H1 (cell line): ENCODE data around the gene OR4K2. TPM values are rescaled to one million over a fixed set of nuclear protein-coding genes. Genes with fewer than 3 reads are reported as not detected.

Experiments used
- CTCF ChIA-PET: fragments of 300-600 bp; sonication (Branson Sonifier 250); formaldehyde crosslinking; loops from one replicate; lab custom pipeline; 2021; ENCODE audit not compliant: partially characterized antibody; lab: Charles Lee
- POLR2A ChIA-PET: fragments of 300-600 bp; sonication (Branson Sonifier 250); formaldehyde crosslinking; loops from one replicate; lab custom pipeline; 2021; ENCODE audit warnings: inconsistent platforms; ENCODE audit not compliant: partially characterized antibody; lab: Charles Lee
- DNase-seq, 2 experiments: peaks; one replicate each; pipeline versions ENCODE4 v3.0.0 to v3.0.0-alpha.2; 2010 to 2022; ENCODE audit warnings: low spot score in 2 of 2, low read depth in 1 of 2, mixed read lengths in 1 of 2
- FAIRE-seq: peaks from 2 replicates; lab custom pipeline; 2011; peaks lifted over from hg19 to GRCh38; lab: Jason Lieb, UNC
- H2AFZ ChIP-seq: 2 replicates; pipeline ENCODE4 v1.8.1; 2012; ENCODE audit warnings: low read length, inconsistent platforms
- H2AK5ac ChIP-seq: 2 replicates; pipeline ENCODE4 v1.6.1; 2013; ENCODE audit warnings: low read depth, low read length
- H2BK120ac ChIP-seq: replicated peaks from 2 replicates; pipeline ENCODE3; 2013; ENCODE audit warnings: low read depth, low read length, inconsistent platforms
- H2BK12ac ChIP-seq: 2 replicates; pipeline ENCODE4 v1.6.1; 2013; ENCODE audit warnings: low read depth, low read length
- H2BK15ac ChIP-seq: 2 replicates; pipeline ENCODE4 v1.6.1; 2013; ENCODE audit warnings: low read length
- H2BK20ac ChIP-seq: 2 replicates; pipeline ENCODE4 v1.6.1; 2013; ENCODE audit warnings: low read length
- H2BK5ac ChIP-seq: 2 replicates; pipeline ENCODE4 v1.6.1; 2013; ENCODE audit warnings: low read depth, low read length
- H3K14ac ChIP-seq: 2 replicates; pipeline ENCODE4 v1.6.1; 2013; ENCODE audit warnings: inconsistent platforms; ENCODE audit not compliant: insufficient read length
- H3K18ac ChIP-seq: 2 replicates; pipeline ENCODE4 v1.6.1; 2013; ENCODE audit warnings: low read length; ENCODE audit errors: extremely low read depth
- H3K23ac ChIP-seq: 2 replicates; pipeline ENCODE4 v1.6.1; 2013; ENCODE audit warnings: inconsistent platforms; ENCODE audit not compliant: insufficient read length
- H3K23me2 ChIP-seq: 2 replicates; pipeline ENCODE4 v1.6.1; 2013; ENCODE audit warnings: low read depth, low read length
- H3K27ac ChIP-seq: 2 replicates; pipeline ENCODE4 v1.6.1; 2011; ENCODE audit warnings: low read depth, low read length, inconsistent platforms
- H3K27me3 ChIP-seq, 4 experiments: replicated peaks in 1 of 4; 1 replicate in 1 of 4; 2 replicates in 3 of 4; pipeline versions ENCODE4 v1.6.1 to v1.8.1; 2011 to 2013; ENCODE audit warnings: low read length in 3 of 4, mild to moderate bottlenecking in 3 of 4, inconsistent platforms in 2 of 4, mixed read lengths in 2 of 4, moderate library complexity in 1 of 4; ENCODE audit not compliant: control insufficient read depth in 3 of 4, insufficient read depth in 3 of 4; ENCODE audit errors: extremely low read depth in 1 of 4
- H3K36me3 ChIP-seq, 4 experiments: 2 replicates each; pipeline versions ENCODE4 v1.6.1 to v1.8.1; 2011 to 2013; ENCODE audit warnings: mild to moderate bottlenecking in 4 of 4, low read length in 3 of 4, moderate library complexity in 2 of 4, control low read depth in 1 of 4, inconsistent platforms in 1 of 4; ENCODE audit not compliant: insufficient read depth in 4 of 4, control insufficient read depth in 2 of 4
- H3K4ac ChIP-seq: replicated peaks from 2 replicates; pipeline ENCODE3; 2013; ENCODE audit warnings: low read length, low read depth, mixed read lengths, inconsistent platforms; ENCODE audit not compliant: insufficient read length
- H3K4me1 ChIP-seq, 4 experiments: replicated peaks in 1 of 4; 1 replicate in 1 of 4; 2 replicates in 3 of 4; pipeline versions ENCODE4 v1.6.1 to v1.8.1; 2011 to 2013; ENCODE audit warnings: low read length in 3 of 4, inconsistent platforms in 2 of 4, mixed read lengths in 1 of 4; ENCODE audit not compliant: insufficient read depth in 4 of 4, control insufficient read depth in 3 of 4
- H3K4me2 ChIP-seq, 2 experiments: 2 replicates each; pipeline versions ENCODE4 v1.6.1 to v1.8.1; 2011 to 2013; ENCODE audit warnings: low read depth in 2 of 2, low read length in 2 of 2, control low read depth in 1 of 2, inconsistent platforms in 1 of 2, mild to moderate bottlenecking in 1 of 2; ENCODE audit not compliant: insufficient read depth in 1 of 2
- H3K4me3 ChIP-seq, 4 experiments: fragments of 200-600, 300-600 bp in 1 of 4; sonication (generic), shearing (Covaris generic), sonication (Bioruptor Twin) in 1 of 4; 2 replicates each; pipeline versions ENCODE4 v1.5.1 to v1.8.1; 2011 to 2016; ENCODE audit warnings: low read length in 4 of 4, low read depth in 3 of 4, control low read depth in 2 of 4, inconsistent platforms in 2 of 4, mild to moderate bottlenecking in 2 of 4, mixed read lengths in 1 of 4, moderate library complexity in 1 of 4; ENCODE audit not compliant: insufficient read depth in 2 of 4; ENCODE audit errors: extremely low read depth in 1 of 4
- H3K56ac ChIP-seq: replicated peaks from 2 replicates; pipeline ENCODE3; 2013; ENCODE audit warnings: low read depth, mild to moderate bottlenecking, mixed read lengths, low read length, inconsistent platforms; ENCODE audit not compliant: insufficient read length
- H3K79me1 ChIP-seq: 2 replicates; pipeline ENCODE4 v1.6.1; 2013; ENCODE audit warnings: low read depth, low read length, control low read depth
- H3K79me2 ChIP-seq, 2 experiments: 2 replicates each; pipeline versions ENCODE4 v1.6.1 to v1.8.1; 2012 to 2013; ENCODE audit warnings: low read length in 2 of 2, mild to moderate bottlenecking in 2 of 2, inconsistent platforms in 1 of 2; ENCODE audit not compliant: insufficient read depth in 2 of 2, control insufficient read depth in 1 of 2
- H3K9ac ChIP-seq, 4 experiments: replicated peaks in 1 of 4; 1 replicate in 1 of 4; 2 replicates in 3 of 4; pipeline versions ENCODE4 v1.6.1 to v1.8.1; 2011 to 2013; ENCODE audit warnings: low read depth in 3 of 4, low read length in 3 of 4, control low read depth in 2 of 4, mild to moderate bottlenecking in 2 of 4, moderate library complexity in 2 of 4, inconsistent platforms in 1 of 4; ENCODE audit errors: extremely low read depth in 1 of 4
- H3K9me3 ChIP-seq, 2 experiments: 2 replicates each; pipeline versions ENCODE4 v1.6.1 to v1.8.1; 2012 to 2013; ENCODE audit warnings: mild to moderate bottlenecking in 2 of 2, moderate library complexity in 2 of 2, control low read depth in 1 of 2, inconsistent platforms in 1 of 2, low read depth in 1 of 2, low read length in 1 of 2, mixed read lengths in 1 of 2; ENCODE audit not compliant: insufficient read depth in 2 of 2
- H4K20me1 ChIP-seq, 2 experiments: replicated peaks in 1 of 2; 2 replicates each; pipeline versions ENCODE3 to v1.8.1; 2011 to 2013; ENCODE audit warnings: inconsistent platforms in 2 of 2, low read length in 2 of 2, mild to moderate bottlenecking in 1 of 2; ENCODE audit not compliant: insufficient read depth in 2 of 2, control insufficient read depth in 1 of 2
- H4K5ac ChIP-seq: 2 replicates; pipeline ENCODE4 v1.6.1; 2013; ENCODE audit warnings: low read length, low read depth, mixed read lengths, inconsistent platforms; ENCODE audit not compliant: insufficient read length
- H4K8ac ChIP-seq: 2 replicates; pipeline ENCODE4 v1.8.0; 2013; ENCODE audit warnings: mild to moderate bottlenecking, moderate library complexity, low read length, inconsistent platforms; ENCODE audit not compliant: insufficient read depth; ENCODE audit errors: extremely low read depth
- H4K91ac ChIP-seq: replicated peaks from 2 replicates; pipeline ENCODE3; 2013; ENCODE audit warnings: low read length, mixed read lengths, inconsistent platforms; ENCODE audit not compliant: insufficient read length
- CREB1 ChIP-seq: IDR thresholded peaks from 2 replicates; pipeline ENCODE4 v1.6.1; 2012; ENCODE audit warnings: inconsistent platforms
- FOSL1 ChIP-seq: IDR thresholded peaks from 2 replicates; pipeline ENCODE4 v1.6.1; 2011; ENCODE audit warnings: mild to moderate bottlenecking, low read depth, low read length, moderate library complexity; ENCODE audit not compliant: insufficient read depth
- POU5F1 ChIP-seq: IDR thresholded peaks from 2 replicates; pipeline ENCODE4 v1.6.1; 2011; ENCODE audit warnings: low read depth, mild to moderate bottlenecking, low read length, moderate library complexity
- ZNF274 ChIP-seq: IDR thresholded peaks from 2 replicates; pipeline ENCODE4 v1.7.0; 2012; ENCODE audit warnings: low read length, borderline replicate concordance; ENCODE audit errors: extremely low read depth
- WGBS, 2 experiments: shearing (Covaris generic) in 1 of 2; methylation state at CpG; one replicate each; pipeline versions ENCODE4 v1.1.6 to v1.1.7; 2013 to 2015; ENCODE audit warnings: low lambda C conversion rate in 2 of 2, mixed read lengths in 2 of 2, inconsistent platforms in 1 of 2, low coverage in 1 of 2, missing lambda C conversion rate in 1 of 2; ENCODE audit not compliant: insufficient replicate concordance in 2 of 2, insufficient coverage in 1 of 2, insufficient read length in 1 of 2; ENCODE audit errors: extremely low coverage in 1 of 2, missing lambda C conversion rate in 1 of 2; 5-methylcytosine and 5-hydroxymethylcytosine counted together
- polyA plus RNA-seq, 7 experiments: library from polyadenylated mRNA; depleted of rRNA in 3 of 7; stranded (reverse) in 5 of 7; unstranded in 2 of 7; fragments of >200 nt in 5 of 7; fragments of 200-250 nt in 2 of 7; gene quantifications; 1 replicate in 5 of 7; 2 replicates in 1 of 7; 4 replicates in 1 of 7; pipeline versions ENCODE4 v1.2.1 to v1.2.3, GENCODE V29; 2011 to 2013; ENCODE audit warnings: missing spikeins in 2 of 7, mixed read lengths in 2 of 7
- total RNA-seq: library from RNA; stranded (reverse); fragmentation: NEBNext Ultra II Directional; extraction: Animal tissue kit (Norgen Biotek cat#: 25700); gene quantifications from 2 replicates; pipeline ENCODE4 v1.2.1, GENCODE V29; 2021

The OR4K2 gene
- total and polyA plus RNA-seq, 2 of the 8 experiments (the other 6 are each of a cell fraction or from before 2014, with no cell fraction given) = not detected

GRCh38 chr14:19930617-19931016 is 55.7 kb downstream of the OR4K2 start, which contains the start of gene OR4K1:
OR4K1 (plus strand) TSS chr14:19930917; CDS start chr14:19935667, 4,750 bp downstream.
- Histone ChIP-seq H2AK5ac (no peak within 1 kb of the TSS), H2BK120ac (no peak within 1 kb of the TSS), H3K36me3 (no peaks in the 10 kb centered on the region), H4K91ac (no peak within 1 kb of the TSS), H3K14ac (no peak within 1 kb of the TSS), H3K9me3 (peaks cover 49 to 55% of the 10 kb centered on the region in 2 experiments), H3K56ac (no peak within 1 kb of the TSS), H3K18ac (no peak within 1 kb of the TSS), H2BK12ac (no peak within 1 kb of the TSS), H3K23ac (no peak within 1 kb of the TSS), H3K23me2 (no peaks in the 10 kb centered on the region), H3K79me2 (no peaks in the 10 kb centered on the region), H4K8ac (no peak within 1 kb of the TSS), H2BK20ac (no peak within 1 kb of the TSS), H2AFZ (no peak within 1 kb of the TSS), H3K4ac (no peak within 1 kb of the TSS), H4K5ac (no peak within 1 kb of the TSS), H2BK15ac (no peak within 1 kb of the TSS), H4K20me1 (no peaks in the 10 kb centered on the region), H3K27ac (no peak within 1 kb of the TSS), H3K27me3 (no peaks in the 10 kb centered on the region), H3K4me2 (no peak within 1 kb of the TSS), H3K9ac (no peak within 1 kb of the TSS), H3K79me1 (no peaks in the 10 kb centered on the region), H2BK5ac (no peak within 1 kb of the TSS), H3K4me3 (no peak within 1 kb of the TSS), H3K4me1 (no peaks in the 10 kb centered on the region)
- CTCF ChIA-PET = no interaction called here
- 73% methylated on average over 3 of the region's 3 CpGs; no CpG with 5 or more reads in 1 of the 2 experiments for WGBS, 2 experiments
- FAIRE-seq (no peak), DNase-seq (no peak)
- POLR2A ChIA-PET = no interaction called here
- TF ChIP-seq CREB1 = no peak
- TF ChIP-seq FOSL1 = no peak
- no peak for TF ChIP-seq ZNF274
- no peak for TF ChIP-seq POU5F1
